HS-27A (cell line): Measurements from ENCODE around the gene TMED3.

Experiments
- DNase-seq: peaks from one replicate; pipeline ENCODE4 v3.0.0-alpha.2; 2012; ENCODE audit warnings: low read depth, missing footprints

Gene TMED3

GRCh38 chr15:79310985-79311900 lies at the start of gene TMED3:
Gene TMED3 (plus strand): TSS chr15:79311112. CDS start chr15:79311250, 138 bp downstream.
- peak; percentile 78 for DNase-seq

GRCh38 chr15:79261836-79262235 lies 49.1 kb upstream of the TMED3 start:
- DNase-seq: no peak

- DNase-seq: no peak
Measured at GRCh38 chr15:79265167-79265566, 45.7 kb upstream of the TMED3 start.

GRCh38 chr15:79265987-79266579 lies 44.8 kb upstream of the TMED3 start:
- DNase-seq: no peak

- DNase-seq: no peak
Measured at GRCh38 chr15:79282371-79283251, 28.3 kb upstream of the TMED3 start, which contains the start of gene ANKRD34C. Gene ANKRD34C (plus strand): TSS chr15:79282722. CDS start chr15:79293285, 10,563 bp downstream.

GRCh38 chr15:79283252-79284048 lies 27.5 kb upstream of the TMED3 start:
- DNase-seq: no peak

GRCh38 chr15:79290642-79291275 lies 20.2 kb upstream of the TMED3 start:
- no peak for DNase-seq

- DNase-seq: no peak
Measured at GRCh38 chr15:79292011-79292410, 18.9 kb upstream of the TMED3 start.

GRCh38 chr15:79294075-79294474 lies 16.8 kb upstream of the TMED3 start:
- DNase-seq: no peak

- no peak for DNase-seq
Measured at GRCh38 chr15:79296583-79296982, 14.3 kb upstream of the TMED3 start.

GRCh38 chr15:79299126-79299840 lies 11.6 kb upstream of the TMED3 start:
- DNase-seq: no peak

- no peak for DNase-seq
Measured at GRCh38 chr15:79299841-79300235, 11.1 kb upstream of the TMED3 start.

- DNase-seq: no peak
Measured at GRCh38 chr15:79307251-79307650, 3.7 kb upstream of the TMED3 start.

- DNase-seq: no peak
Measured at GRCh38 chr15:79308874-79309273, 2.0 kb upstream of the TMED3 start.

GRCh38 chr15:79310612-79310984 lies 314 bp upstream of the TMED3 start:
- DNase-seq: no peak

GRCh38 chr15:79311901-79312553 lies 1.1 kb downstream of the TMED3 start:
- DNase-seq: no peak

- no peak for DNase-seq
Measured at GRCh38 chr15:79314186-79314585, 3.3 kb downstream of the TMED3 start.

- no peak for DNase-seq
Measured at GRCh38 chr15:79314811-79315210, 3.9 kb downstream of the TMED3 start.

- no peak for DNase-seq
Measured at GRCh38 chr15:79315623-79316328, 4.9 kb downstream of the TMED3 start.
